Adipocyte (in vitro differentiated cells): ENCODE results near the gene NT5E.
"Not testable (repeated sequence)": the region's sequence is repeated elsewhere in the genome, so short reads cannot be mapped to it uniquely, and the experiment has no call there.

Experiments used
- DNase-seq: peaks from one replicate; pipeline ENCODE4 v3.0.0-alpha.2; 2015; ENCODE audit warnings: low read depth
- H3K27me3 ChIP-seq: replicated peaks from 2 replicates; pipeline ENCODE4 v1.7.0; 2013; ENCODE audit warnings: mild to moderate bottlenecking, low read length, moderate library complexity; ENCODE audit not compliant: control insufficient read depth, insufficient read depth
- H3K36me3 ChIP-seq: 2 replicates; pipeline ENCODE4 v1.7.0; 2013; ENCODE audit warnings: low read length, mild to moderate bottlenecking, moderate library complexity; ENCODE audit not compliant: control insufficient read depth, insufficient read depth, severe bottlenecking
- H3K4me1 ChIP-seq: 2 replicates; pipeline ENCODE4 v1.7.0; 2013; ENCODE audit warnings: mild to moderate bottlenecking, low read length, moderate library complexity; ENCODE audit not compliant: control insufficient read depth, insufficient read depth
- H3K4me3 ChIP-seq: 2 replicates; pipeline ENCODE4 v1.7.0; 2013; ENCODE audit warnings: mild to moderate bottlenecking, low read length, moderate library complexity
- H3K9ac ChIP-seq: 2 replicates; pipeline ENCODE4 v1.7.0; 2013; ENCODE audit warnings: mild to moderate bottlenecking, low read length, moderate library complexity
- H3K9me3 ChIP-seq: 2 replicates; pipeline ENCODE4 v1.7.0; 2013; ENCODE audit warnings: mild to moderate bottlenecking, low read length, moderate library complexity; ENCODE audit not compliant: control insufficient read depth

Gene NT5E

DNA sequence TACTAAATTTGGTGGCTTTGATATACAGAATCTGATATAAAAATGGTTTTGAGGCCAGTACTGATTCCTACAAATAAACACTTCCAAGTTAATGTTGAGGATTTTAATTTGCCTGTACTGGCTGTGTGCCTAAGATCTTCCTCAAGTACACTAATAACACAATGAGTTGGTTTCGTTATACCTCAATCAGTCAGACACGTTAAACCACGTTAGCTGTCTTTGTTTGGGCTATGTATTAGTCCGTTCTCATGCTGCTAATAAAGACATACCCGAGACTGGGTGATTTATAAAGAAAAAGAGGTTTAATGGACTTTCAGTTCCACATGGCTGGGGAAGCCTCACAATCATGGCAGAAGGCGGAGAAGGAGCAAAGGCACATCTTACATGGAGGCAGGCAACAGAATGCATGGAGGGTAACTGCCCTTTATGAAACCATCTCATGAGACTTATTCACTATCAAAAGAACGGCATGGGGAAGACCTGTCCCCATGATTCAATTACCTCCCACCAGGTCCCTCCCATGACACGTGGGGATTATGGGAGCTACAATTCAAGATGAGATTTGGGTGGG is 46.2 kb downstream of the NT5E start:
- no peak for DNase-seq
- H3K36me3 ChIP-seq: peaks cover 14% of the 10 kb centered on the region
- no peaks in the 10 kb centered on the region for H3K9me3 ChIP-seq
- peaks cover 16% of the 10 kb centered on the region for H3K4me1 ChIP-seq
- no peak overlapping the region for H3K4me3 ChIP-seq
- no peak overlapping the region for H3K9ac ChIP-seq
- H3K27me3 ChIP-seq: no peaks in the 10 kb centered on the region

GRCh38 chr6:85496856-85497255 is 47.0 kb downstream of the NT5E start:
- DNase-seq: no peak

GRCh38 chr6:85498596-85499258 is 48.8 kb downstream of the NT5E start:
- no peaks in the 10 kb centered on the region for H3K9me3 ChIP-seq
- DNase-seq: peak; percentile 18
- no peaks in the 10 kb centered on the region for H3K27me3 ChIP-seq
- peaks cover 11% of the 10 kb centered on the region for H3K36me3 ChIP-seq
- no peak overlapping the region for H3K4me3 ChIP-seq
- peaks cover 11% of the 10 kb centered on the region for H3K4me1 ChIP-seq
- no peak overlapping the region for H3K9ac ChIP-seq

More at GRCh38 chr6:85496856-85497255, 47.0 kb downstream of the NT5E start:
- H3K36me3 ChIP-seq: peaks cover 9% of the 10 kb centered on the region
- no peak overlapping the region for H3K4me3 ChIP-seq
- peaks cover 16% of the 10 kb centered on the region for H3K4me1 ChIP-seq
- H3K27me3 ChIP-seq: no peaks in the 10 kb centered on the region
- no peaks in the 10 kb centered on the region for H3K9me3 ChIP-seq
- H3K9ac ChIP-seq: no peak overlapping the region

- Histone ChIP-seq H3K9me3 (no peaks in the 10 kb centered on the region), H3K36me3 (peaks cover 56% of the 10 kb centered on the region)
Observed at GRCh38 chr6:85506441-85507093, 56.7 kb downstream of the NT5E start.

DNA sequence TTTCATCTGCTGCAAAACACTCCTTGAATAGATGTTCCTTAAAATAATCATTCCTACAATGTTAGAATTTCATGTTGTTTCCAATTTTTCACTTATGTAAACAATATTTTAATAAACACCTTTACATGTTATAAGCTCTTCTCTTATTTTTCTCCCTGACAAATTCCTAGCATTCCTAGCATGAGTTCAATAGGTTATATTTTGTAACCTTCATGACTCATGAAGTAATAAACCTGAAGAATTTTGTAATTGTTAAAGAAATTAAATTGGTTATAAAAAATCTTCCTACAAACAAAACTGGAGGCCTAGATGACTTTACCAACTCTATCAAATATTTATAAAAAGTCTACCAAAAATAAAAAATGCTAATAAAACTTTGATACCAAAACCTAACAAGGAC is 66.3 kb downstream of the NT5E start:
- Histone ChIP-seq H3K27me3 (no peaks in the 10 kb centered on the region), H3K9ac (no peak overlapping the region), H3K36me3 (peaks cover 48% of the 10 kb centered on the region), H3K9me3 (no peaks in the 10 kb centered on the region), H3K4me1 (peaks cover 16% of the 10 kb centered on the region), H3K4me3 (no peak overlapping the region)
- peak; percentile 10 for DNase-seq

More at GRCh38 chr6:85506441-85507093, 56.7 kb downstream of the NT5E start:
- H3K27me3 ChIP-seq: no peaks in the 10 kb centered on the region
- H3K4me3 ChIP-seq: no peak overlapping the region
- no peak overlapping the region for H3K9ac ChIP-seq
- no peaks in the 10 kb centered on the region for H3K4me1 ChIP-seq
- no peak for DNase-seq

- H3K27me3 ChIP-seq, H3K9ac ChIP-seq, H3K4me1 ChIP-seq, H3K4me3 ChIP-seq, H3K9me3 ChIP-seq, DNase-seq: not testable (repeated sequence)
- peaks cover 66% of the 10 kb centered on the region for H3K36me3 ChIP-seq
Observed at GRCh38 chr6:85524281-85524680, 74.4 kb downstream of the NT5E start.

GRCh38 chr6:85537055-85537494 is 87.2 kb downstream of the NT5E start:
- DNase-seq: peak; percentile 64
- Histone ChIP-seq H3K4me1 (no peaks in the 10 kb centered on the region), H3K9me3 (no peaks in the 10 kb centered on the region), H3K9ac (no peak overlapping the region), H3K36me3 (peaks cover 31% of the 10 kb centered on the region), H3K27me3 (no peaks in the 10 kb centered on the region), H3K4me3 (no peak overlapping the region)

DNA sequence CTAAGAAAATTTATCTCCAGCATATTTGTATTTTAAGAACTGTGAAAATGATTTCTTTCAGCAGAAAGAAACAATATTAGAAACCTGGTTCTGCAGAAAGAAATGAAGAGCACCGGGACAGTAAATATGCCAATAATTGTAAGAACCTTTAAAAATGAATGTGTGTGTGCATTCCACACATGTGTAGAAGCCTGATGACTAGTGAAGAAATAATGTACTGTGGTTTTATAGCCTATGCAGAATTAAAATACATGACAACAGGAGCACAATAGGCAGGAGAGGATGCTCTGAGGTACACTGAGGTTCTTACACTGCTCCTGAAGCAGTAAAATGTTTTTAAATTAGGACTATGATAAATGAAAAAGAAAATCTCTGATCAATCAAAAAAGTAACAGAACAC is 94.9 kb downstream of the NT5E start:
- H3K36me3 ChIP-seq: peaks cover 51% of the 10 kb centered on the region
- H3K4me1 ChIP-seq: no peaks in the 10 kb centered on the region
- H3K9ac ChIP-seq: no peak overlapping the region
- H3K4me3 ChIP-seq: no peak overlapping the region
- H3K27me3 ChIP-seq: no peaks in the 10 kb centered on the region
- H3K9me3 ChIP-seq: no peaks in the 10 kb centered on the region
- DNase-seq: peak; percentile 25
